AG08395 (cell line): ENCODE results near the gene SLC33A1.
"Not testable (repeated sequence)": the region's sequence is repeated elsewhere in the genome, so short reads cannot be mapped to it uniquely, and the experiment has no call there.

Experiments used
- DNase-seq: peaks from one replicate; pipeline ENCODE4 v3.0.0; 2012; ENCODE audit warnings: mixed read lengths, low spot score

SLC33A1 gene

DNA sequence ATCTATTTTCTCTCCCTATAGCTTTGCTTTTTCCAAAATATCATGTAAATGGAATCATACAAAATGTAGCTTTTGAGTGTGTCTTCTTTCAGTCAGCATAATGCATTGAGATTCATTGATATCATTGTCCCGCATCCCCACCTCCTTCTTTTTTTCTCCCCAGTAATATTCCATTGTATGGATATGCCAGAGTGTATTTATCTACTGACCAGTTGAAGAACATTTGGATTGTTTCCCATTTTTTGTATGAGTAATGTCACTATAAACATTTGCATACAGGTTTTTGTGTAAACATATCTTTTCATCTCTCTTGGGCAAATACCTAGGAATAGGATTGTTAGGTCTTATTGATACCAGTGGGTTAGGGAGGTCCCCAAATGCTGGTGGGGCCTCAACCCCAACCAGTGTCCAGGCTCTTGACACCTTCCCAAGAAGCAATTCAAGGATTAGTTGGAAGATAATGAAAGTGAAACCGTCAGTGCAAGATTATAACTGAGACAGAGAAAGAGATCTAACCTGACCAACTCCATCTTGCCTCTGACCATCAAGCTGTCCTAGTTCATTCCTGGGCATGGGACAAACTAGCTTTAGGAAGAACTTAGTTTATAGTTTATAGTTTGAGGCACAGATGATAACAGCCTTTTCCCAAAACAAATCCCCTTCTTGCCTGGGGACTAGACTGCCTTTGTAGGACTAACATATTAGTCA lies 7.4 kb upstream of the SLC33A1 start:
- DNase-seq, result no peak

DNA sequence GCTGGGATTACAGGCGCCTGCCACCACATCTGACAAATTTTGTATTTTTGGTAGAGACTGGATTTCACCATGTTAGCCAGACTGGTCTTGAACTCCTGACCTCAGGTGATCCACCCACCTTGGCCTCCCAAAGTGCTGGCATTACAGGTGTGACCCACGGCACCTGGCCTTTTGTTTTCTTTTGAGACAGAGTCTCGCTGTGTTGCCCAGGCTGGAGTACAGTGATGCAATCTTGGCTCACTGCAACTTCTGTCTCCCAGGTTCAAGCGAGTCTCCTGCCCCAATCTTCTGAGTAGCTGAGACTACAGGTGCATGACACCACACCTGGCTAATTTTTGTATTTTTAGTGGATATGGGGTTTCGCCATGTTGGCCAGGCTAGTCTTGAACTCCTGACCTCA lies 6.2 kb upstream of the SLC33A1 start:
- not testable (repeated sequence) for DNase-seq

DNA sequence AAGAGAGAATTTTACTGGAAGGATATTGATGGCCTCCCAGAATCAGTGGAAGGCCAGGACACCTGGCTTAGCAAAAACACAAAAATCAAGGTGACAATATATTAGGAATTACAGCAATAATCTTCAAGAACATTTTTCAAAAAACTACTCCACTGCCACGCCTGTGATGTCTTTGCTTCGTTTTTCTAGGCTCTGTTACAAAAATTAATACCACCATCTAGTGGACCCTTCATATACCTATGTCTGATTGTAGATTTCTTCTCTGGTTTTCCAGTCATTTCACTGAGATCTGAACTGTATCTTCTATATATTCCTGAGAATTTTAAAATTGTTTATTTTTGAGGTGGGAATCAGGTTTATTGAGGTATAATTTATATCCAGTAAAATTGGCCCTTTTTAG lies 5.6 kb upstream of the SLC33A1 start:
- no peak for DNase-seq

DNA sequence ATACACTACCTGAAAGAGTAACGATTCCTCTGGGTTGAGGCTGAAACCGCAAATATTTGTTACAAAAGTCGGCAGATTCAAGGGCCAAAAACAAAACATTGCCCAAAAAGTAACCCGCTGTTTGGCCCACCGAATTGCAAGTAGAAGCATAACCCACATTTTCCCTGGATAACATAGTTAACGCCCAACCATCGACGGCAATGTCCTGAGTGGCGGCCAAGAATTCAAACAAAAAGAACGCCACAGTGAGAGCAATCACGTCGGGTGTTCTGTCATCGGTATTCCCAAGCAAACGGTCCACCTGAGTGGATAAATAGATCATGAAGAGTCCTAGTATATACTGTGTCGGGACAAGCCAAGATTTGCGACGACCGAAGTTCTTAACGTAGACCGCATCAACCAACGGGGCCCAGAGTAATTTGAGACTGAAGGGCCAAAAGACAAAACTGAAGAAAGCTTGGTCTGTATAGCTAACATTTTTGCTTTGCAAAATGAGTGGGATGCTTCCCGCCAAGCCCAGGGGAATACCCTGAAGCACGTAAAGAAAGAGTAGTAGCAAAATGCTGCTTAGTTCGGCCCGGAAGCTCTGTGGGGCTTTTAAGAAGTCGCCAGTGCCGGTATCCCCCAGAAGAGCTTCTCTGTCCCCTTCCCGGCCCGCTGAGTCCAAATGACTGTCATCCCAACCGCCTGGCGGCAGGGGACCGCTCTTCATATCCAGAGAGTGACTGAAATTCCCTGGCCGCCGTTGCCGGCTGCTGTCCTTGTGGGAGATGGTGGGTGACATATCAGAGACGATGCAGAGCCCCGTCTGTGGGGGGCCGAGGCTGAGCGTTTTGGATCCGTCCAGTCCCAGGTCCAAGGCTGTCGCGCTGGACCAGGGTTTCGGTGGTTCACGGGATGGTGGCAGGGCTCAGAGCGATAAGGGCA lies 750 bp downstream of the SLC33A1 start:
- DNase-seq, result no peak

DNA sequence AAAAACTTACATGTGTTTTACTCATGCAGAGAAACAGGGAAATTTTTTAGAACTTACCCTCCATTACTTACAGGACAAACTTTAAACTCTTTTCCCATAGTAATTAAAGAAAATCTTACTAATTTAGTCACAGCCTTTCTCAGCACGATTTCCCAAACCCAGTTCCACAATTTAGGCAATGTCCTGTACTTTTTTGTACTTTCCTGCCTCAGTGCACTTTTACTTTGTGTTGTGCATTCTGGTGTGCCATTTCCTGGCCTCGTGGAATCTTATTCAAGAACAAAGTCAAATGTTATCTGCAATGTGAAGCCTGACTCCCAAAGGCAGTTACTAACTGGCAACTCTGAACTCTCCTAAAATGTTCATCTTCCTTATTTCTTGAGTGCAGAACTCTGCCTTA lies 1.9 kb downstream of the SLC33A1 start:
- DNase-seq, result no peak

DNA sequence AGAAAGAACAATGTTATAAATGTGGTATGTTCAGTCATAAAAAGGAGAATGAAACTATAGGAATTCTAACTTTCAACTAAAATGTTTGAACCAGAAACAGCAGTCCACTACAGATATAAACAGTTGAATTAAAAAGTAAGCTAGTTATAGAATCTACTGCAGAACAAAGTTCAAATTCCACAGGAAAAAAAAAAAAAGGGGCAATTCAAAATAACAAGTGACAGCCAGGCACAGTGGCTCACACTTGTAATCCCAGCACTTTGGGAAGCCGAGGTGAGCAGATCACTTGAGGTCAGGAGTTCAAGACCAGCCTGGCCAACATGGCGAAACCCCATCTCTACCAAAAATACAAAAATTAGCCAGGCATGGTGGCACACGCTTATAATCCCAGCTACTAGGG lies 4.8 kb downstream of the SLC33A1 start:
- DNase-seq, result not testable (repeated sequence)

DNA sequence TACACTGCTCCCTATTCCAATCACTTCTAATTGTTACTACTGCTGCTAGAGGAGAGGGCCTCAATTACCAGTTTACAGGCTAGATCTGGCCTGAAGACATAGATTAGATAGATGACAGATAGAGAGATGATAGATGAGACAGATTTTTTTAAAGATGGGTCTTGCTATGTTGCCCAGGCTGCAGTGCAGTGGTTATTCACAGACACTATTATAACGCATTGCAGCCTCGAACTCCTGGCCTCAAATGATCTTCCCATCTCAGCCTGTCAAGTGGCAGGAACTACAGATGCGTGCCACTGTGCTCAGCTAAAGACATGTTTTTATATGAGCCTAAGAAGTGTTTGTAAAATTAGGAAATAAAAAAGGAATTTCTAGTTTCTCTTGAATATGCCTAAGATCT lies 6.2 kb downstream of the SLC33A1 start:
- no peak for DNase-seq

DNA sequence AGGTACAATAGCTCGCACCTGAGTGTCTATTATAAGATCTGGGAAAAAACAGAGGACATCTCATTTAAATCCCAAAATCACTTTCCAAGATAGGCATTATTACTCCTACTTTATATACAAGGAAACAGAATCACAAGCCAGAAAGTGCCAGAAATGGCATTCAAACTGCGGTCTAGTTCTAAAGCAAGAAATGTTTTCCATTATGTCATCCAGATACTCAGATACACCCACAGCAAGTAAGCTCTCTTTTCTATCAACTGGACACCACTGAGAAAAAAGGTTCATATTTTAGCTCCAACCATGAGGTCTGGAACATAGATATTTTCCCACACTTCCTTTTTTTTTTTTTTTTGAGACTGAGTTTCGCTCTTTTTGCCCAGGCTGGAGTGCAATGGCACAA lies 8.1 kb downstream of the SLC33A1 start:
- DNase-seq, result no peak

DNA sequence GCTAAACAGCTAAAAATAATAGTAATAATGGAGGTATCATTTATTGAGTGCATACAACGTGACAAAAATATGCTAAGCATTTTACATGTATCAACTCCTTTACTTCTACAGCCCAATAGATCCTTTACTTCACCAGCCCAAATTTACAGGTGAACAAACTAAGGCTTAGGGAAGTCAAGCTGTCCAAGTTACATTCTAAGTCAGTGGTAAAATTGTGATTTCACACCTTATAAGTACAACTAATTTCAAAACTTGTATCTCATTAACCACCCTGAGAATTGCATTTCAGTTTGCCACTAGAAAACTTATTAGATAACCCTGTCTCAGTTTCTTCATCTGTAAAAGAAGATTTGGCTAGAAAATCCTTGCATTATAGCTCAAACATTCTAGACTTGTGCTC lies 10.7 kb downstream of the SLC33A1 start:
- no peak for DNase-seq

DNA sequence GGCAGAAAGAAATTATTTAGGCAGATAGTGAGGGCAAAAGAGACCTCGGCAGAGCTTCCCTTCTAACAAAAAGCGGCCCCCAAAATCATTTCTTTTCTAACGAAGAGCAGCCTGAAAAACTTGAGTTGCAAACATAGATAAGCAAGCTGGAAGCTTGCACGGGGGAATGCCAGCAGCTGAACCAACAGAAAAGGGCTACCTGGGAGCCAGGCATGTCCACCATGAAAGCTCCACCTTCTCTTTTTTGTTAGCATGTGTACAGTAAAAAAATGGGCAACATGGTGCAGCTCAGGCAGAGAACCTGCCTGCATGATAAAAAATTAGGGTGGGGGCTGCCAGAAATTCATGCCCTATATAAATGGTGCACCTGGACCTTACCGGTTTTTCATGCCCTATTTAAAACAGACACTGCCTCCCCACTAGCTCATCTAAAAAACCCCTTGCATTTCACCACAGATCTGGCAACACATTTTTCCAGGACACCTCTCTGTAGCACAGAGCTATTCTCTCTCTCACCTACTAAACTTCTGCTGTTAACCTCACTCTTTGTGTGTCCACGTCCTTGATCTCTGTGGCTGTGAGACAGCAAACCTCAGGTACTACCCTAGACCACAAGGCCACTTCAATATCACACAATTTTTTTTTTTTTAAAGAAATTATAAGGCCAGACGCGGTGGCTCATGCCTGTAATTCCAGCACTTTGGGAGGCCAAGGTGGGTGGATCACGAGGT lies 18.7 kb downstream of the SLC33A1 start:
- no peak for DNase-seq

DNA sequence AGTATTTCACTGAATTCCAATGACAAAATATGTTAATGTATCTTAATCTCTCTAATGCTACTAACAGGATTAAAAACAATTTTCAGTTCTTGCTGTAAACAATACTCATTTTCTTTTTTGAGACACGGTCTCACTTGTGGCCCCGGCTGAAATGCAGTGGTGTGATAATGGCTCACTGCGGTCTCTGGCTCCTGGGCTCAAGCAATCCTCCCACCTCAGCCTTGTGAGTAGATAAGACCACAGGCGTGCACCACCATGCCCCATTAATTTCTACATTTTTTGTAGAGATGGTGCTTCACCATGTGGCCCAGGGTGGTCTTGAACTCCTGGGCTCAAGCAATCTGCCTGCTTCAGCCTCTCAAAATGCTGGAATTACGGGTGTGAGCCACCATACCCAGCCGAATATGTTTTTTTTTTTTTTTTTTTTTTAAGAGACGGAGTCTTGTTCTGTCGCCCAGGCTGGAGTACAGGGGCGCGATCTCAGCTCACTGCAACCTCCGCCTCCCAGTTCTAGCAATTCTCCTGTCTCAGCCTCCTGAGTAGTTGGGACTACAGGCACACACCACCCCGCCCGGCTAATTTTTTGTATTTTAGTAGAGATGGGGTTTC lies 25.6 kb downstream of the SLC33A1 start:
- not testable (repeated sequence) for DNase-seq

DNA sequence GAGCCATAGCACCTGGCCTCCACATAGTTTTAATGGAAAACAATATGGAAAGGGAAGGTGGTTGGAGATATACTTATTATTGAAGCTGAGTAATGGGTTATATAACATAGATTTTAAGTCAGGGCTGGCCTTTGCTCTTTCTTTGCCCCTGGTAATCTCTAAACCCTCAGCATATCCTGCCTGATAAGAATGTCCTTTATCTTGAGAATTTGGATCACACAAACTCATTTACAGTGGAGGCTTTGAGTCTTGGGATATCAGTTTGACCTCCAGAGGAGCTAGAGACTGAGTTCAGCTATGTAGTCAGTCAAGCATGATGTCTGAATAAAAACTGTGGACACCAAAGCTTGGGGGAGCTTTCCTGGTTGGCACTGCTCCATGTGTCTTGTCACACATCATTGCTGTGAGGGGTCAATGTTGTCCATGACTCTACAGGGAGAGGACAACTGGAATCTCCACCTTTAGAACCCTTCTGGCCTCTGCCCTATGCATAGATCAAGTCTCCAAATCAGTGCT lies 39.1 kb downstream of the SLC33A1 start:
- no peak for DNase-seq

DNA sequence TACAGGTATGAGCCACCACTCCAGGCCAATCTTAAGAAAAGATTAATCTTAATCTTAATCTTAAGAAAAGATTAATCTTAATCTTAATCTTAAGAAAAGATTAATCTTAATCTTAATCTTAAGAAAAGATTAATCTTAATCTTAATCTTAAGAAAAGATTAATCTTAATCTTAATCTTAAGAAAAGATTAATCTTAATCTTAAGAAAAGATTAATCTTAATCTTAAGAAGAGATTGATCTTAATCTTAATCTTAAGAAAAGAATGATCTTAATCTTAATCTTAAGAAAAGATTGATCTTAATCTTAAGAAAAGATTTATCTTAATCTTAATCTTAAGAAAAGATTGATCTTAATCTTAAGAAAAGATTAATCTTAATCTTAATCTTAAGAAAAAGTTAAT lies 41.0 kb downstream of the SLC33A1 start:
- DNase-seq, result not testable (repeated sequence)

DNA sequence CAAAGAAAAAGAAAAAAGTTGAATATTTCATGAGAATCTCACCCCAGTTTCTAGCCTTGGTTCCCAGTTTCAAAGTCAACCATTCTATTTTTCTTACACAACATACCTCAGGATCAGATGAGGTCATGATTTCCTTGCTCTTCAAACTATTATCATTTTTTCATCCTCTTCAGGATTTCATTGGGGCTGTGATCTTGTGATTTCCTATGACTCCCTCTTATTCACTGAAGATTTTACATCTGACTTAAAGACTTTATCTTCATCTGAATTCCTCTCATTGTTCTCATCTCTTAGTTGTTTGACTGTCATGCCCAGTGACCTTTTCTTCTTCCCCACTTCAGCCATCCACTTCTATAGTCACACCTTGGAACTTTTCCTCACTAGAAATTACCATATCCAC lies 45.0 kb downstream of the SLC33A1 start:
- peak; percentile 10 for DNase-seq

DNA sequence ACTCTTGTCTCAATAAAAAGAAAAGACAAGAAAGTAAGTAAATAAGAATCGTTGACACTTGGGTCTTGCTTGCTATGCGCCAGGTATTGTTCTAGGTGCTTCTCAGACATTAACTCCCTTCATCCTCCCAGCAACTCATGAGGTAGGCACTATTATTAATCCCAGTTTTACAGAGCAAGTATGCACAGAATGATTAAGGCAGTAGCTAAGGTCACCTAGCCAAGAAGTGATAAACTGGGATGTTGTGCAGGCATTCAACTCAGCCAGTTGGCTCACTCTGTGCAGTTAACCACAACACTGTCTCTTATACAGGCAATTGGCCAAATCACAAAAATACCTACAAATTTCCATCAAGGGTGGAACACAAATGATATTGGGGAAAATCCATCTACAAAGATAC lies 46.4 kb downstream of the SLC33A1 start:
- no peak for DNase-seq

DNA sequence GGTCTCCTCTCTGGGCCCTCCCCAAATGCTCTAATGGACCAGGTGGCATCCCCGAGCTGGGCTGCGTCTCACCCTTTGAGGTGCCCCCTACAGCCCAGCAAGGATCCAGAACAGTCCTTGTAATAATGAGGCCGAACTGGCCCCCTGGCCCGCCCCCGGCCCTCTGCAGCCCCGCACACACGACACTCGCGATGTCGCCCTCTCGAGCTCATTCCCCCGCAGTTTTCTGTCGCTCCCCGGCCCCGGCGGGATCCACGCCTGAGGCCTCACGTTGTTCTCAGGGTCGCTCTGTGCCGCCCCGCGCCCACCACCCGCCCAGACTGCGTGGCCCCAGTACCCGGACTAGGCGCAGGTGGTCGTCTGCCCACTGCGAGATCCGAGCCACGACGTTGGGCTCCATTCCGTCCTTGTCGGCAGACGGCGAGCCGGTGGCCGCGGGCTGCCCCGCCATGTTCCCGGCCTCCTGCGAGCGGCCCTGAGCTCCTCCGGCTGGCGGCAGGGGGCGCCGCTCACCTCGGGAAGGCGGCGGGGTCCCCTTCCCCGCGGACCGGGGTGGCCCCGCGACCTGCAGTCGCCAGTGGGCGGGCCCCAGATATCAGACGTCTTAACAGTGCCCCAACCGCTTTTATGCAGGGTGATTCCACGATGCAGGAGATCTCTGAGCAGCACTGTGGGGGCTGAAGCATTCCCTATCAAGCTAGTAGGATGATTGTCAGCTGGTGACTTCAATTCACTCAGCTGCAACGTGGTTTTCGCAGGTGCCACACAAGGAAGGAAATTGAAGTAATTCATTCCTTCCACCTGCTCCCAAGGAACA lies 48.2 kb downstream of the SLC33A1 start, which contains the start of gene C3orf33:
Gene C3orf33 (minus strand): TSS at position 477 of the 817 bp plus-strand sequence. CDS start 26 bp downstream, at position 451.
- peak; percentile 84 for DNase-seq

DNA sequence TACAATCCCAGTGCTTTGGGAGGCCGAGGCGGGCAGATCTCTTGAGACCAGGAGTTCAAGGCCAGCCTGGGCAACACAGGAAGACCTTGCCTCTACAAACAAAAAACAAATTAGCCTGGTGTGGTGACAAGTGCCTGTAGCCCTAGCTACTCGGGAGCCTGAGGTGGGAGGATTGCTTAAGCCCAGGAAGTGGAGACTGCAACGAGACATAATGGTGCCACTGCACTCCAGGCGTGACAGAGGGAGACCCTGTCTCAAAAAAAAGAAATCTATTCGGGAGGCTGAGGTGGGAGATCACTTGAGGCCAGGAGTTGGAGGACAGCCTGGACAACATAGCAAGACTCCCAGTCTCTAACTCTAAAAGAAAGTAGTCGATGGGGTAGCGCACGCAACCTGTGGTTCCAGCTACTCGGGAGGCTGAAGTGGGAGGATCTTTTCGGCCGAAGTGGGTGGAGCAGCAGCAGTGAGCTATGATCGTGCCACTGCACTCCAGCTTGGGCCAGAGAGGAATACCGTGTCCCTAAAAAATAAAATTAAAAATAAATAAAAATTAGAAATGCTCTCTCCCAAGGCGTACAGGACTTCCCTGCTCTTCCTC lies 48.9 kb downstream of the SLC33A1 start:
- DNase-seq, result peak; percentile 12

DNA sequence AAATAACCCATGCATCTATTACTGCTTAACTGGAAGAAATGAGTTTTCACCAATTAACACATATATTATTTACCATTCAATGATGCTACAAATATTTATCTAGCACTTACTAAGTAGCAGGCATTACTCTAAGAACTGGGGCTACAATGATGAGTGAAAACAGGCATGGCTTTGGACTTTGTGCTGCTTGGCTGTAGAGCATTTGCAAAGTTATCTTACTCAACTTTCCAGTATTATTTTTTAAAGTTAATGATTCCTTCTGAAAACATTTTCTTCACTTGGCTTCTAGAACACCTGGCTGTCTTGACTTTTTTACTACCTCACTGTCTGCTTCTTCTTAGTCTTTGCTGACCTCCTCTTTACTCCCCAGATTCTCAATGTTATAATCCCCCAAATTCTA lies 49.9 kb downstream of the SLC33A1 start:
- DNase-seq, result no peak

DNA sequence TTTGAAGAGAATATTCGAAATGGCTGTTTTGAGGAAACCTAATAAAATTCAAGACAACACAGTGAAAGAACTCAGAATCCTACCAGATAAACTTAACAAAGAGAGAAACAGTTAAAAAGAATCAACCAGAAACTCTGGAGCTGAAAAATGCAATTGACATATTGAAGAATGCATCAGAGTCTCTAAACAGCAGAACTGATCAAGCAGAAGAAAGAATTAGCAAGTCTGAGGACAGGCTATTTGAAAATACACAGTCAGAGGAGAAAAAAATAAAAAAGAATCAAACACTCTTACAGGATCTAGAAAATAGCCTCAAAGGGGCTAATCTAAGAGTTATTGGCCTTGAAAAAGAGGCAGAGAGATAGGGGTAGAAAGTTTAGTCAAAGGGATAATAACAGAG lies 61.7 kb downstream of the SLC33A1 start:
- DNase-seq, result no peak

DNA sequence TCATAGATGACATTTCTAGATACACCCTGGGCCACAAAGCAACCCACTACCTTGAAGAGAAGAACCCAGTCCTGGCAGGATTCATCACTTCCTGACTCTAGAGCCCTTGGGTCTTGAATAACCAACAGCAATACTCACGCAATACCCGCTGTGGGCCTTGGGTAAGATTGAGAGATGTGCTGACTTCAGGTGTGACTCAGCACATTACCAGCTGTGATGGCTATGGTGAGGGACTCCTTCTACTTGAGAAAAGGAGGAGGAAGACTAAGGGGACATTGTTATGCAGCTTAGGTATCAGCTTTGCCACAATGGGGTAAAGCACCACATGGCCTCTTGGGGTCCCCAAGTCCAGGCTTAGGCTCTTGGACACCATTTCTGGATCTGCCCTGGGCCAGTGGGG lies 63.0 kb downstream of the SLC33A1 start:
- DNase-seq, result no peak
